Activated CD4-positive, alpha-beta T cell treated with anti-CD3 and anti-CD28 coated beads for 36 hours (primary cell): ENCODE results near the gene ARVCF. TPM values are rescaled to one million over a fixed set of nuclear protein-coding genes. Genes with fewer than 3 reads are reported as not detected.

Experiments used
- ATAC-seq: fragments of 200-7000 bp; cut with Tn5 transposase; one replicate; pipeline ENCODE4 v1.10.0; 2021; ENCODE audit warnings: mild to moderate bottlenecking, moderate library complexity
- CTCF ChIA-PET: fragments of 350-600 bp; sonication (Branson Sonifier 250); formaldehyde crosslinking; loops from one replicate; lab custom pipeline; 2021; ENCODE audit warnings: antibody characterized with exemption; lab: Charles Lee
- POLR2A ChIA-PET: fragments of 350-600 bp; sonication (Branson Sonifier 250); formaldehyde crosslinking; loops from one replicate; lab custom pipeline; 2021; ENCODE audit warnings: antibody characterized with exemption, inconsistent platforms; lab: Charles Lee
- DNase-seq: peaks from one replicate; pipeline ENCODE4 v3.0.0-alpha.2; 2020
- H3K27ac Mint-ChIP-seq: one replicate; pipeline ENCODE4 v1.8.0; 2021; ENCODE audit warnings: mixed read lengths
- H3K27me3 Mint-ChIP-seq: one replicate; pipeline ENCODE4 v1.8.0; 2021; ENCODE audit warnings: mixed read lengths
- H3K36me3 Mint-ChIP-seq: one replicate; pipeline ENCODE4 v1.8.0; 2021; ENCODE audit warnings: low read depth, mixed read lengths
- H3K4me1 Mint-ChIP-seq: one replicate; pipeline ENCODE4 v1.8.0; 2021; ENCODE audit warnings: mixed read lengths
- H3K4me3 Mint-ChIP-seq: one replicate; pipeline ENCODE4 v1.8.0; 2021; ENCODE audit warnings: mild to moderate bottlenecking, moderate library complexity, mixed read lengths
- H3K9me3 Mint-ChIP-seq: one replicate; pipeline ENCODE4 v1.8.0; 2021; ENCODE audit warnings: low read depth, mixed read lengths
- intact Hi-C, 2 experiments: fragments of 100-400 bp; cut with DNase I in 1 of 2; cut with micrococcal nuclease in 1 of 2; formaldehyde crosslinking; loops; one replicate each; pipeline versions ENCODE4 v1.14.2 to v1.15.1; 2022 to 2024; cut with DNase I, micrococcal nuclease
- total RNA-seq, 2 experiments: library from RNA; stranded (reverse); gene quantifications; one replicate each; pipeline ENCODE4 v1.2.3, GENCODE V29; 2021

Gene ARVCF
- total RNA-seq, 2 experiments from 2014 or later, result 1.3 to 2.1 TPM

DNA sequence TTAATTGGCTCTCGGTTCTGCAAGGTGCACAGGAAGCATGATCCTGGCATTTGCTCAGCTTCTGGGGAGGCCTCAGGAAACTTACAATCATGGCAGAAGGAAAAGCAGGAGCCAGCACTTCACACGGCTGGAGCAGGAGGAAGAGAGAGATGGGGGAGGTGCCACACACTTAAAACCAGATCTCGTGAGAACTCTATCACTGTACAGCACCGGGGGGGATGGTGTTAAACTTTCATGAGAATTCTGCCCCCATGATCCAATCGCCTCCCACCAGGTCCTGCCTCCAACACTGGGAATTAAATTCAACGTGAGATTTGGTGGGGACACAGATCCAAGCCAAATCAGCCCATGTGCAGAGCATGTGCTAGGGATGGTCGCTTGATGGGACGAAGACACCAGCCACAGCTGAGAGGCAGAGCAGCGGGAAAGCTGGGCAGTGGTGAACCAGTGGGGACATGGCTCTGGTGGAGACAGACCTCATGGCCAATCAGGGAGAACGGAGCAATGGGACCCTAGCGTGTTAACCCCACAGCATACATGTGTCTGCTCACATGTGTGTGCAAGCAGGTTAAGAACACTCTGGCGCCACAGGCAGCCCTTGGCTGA, 10.5 kb upstream of the ARVCF start:
- Mint-ChIP-seq H3K27ac (no peak overlapping the region), H3K36me3 (no peaks in the 10 kb centered on the region), H3K4me3 (no peak overlapping the region), H3K27me3 (no peaks in the 10 kb centered on the region), H3K4me1 (peaks cover 26% of the 10 kb centered on the region), H3K9me3 (no peaks in the 10 kb centered on the region)
- ATAC-seq (no peak), DNase-seq (no peak)
- POLR2A ChIA-PET, result no interaction called here
- intact Hi-C loops, result no loop called here
- CTCF ChIA-PET, result interaction anchor here (0.5 to 2.0 kb wide), 5 partner anchors 12 to 429 kb away, joined by 3 to 7 read pairs (median 3); no protein-coding TSS in a partner anchor

DNA sequence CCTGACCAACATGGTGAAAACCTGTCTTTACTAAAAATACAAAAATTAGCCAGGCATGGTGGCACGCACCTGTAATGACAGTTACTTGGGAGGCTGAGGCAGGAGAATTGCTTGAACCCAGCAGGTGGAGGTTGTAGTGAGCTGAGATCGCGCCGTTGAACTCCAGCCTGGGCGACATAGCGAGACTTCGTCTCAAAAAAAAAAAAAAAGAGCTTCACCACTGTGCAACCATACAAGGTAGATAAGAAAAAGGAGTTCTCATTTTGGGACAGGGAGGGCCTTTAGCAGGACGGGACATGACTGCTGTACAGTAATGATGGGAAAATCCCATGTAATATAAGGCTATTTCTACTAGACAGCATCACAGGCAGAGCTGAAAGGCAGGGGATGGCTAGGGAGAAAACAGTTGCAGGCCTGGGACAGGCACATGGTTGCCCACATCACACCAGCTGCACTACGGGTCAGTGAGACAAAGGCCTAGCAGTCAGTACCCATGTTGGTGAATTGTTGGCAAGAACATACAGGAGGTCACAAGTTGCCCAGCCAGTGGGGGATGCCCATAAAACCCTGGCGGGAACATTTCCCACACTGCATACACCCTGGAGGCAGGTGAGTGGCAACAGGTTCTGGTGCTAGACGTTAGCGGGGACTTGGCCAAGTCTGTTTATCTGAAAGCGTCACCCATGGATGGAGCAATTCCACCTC, 9.7 kb upstream of the ARVCF start:
- H3K27ac Mint-ChIP-seq, result no peak overlapping the region
- CTCF ChIA-PET, result interaction anchor here (0.5 to 2.0 kb wide), 2 partner anchors 11 to 428 kb away, joined by 3 to 7 read pairs; no protein-coding TSS in a partner anchor

DNA sequence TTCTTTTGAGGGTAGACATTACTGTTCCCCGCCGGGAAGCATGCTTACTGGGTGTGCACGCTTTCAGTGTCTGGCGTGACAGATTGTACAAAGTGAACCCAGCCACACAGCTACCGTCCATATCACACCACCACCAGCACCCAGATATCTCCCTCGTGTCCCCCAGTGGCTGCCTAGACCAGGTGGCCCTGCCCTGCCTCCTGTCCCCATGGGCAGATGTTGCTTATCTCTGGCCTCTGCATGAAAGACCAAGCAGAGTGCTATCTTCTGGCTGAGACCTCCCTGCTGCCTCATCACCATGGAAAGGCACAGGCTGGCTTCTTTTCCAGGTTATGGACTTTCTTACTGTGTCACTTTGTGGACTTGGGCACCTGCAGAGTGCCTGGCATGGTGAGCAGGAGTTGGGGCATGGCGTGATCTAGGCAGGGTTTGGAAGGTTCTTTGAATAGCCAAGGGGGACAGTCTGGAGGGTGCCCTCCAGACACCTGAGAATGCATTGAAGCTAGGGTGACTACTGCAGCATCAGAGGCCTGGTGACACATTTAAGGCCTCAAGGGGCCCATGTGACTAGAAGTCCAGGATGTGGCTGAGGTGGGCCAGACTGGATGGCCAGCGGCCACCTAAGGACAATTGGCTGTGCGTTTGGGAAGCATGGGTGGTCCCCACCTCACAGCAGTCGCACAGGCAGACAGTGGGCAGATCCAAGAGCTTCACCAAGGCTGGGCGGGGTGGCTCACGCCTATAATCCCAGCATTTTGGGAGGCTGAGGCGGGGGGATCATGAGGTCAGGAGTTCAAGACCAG, 9.0 kb upstream of the ARVCF start:
- intact Hi-C loops, result no loop called here
- Mint-ChIP-seq H3K9me3 (no peaks in the 10 kb centered on the region), H3K36me3 (no peaks in the 10 kb centered on the region), H3K4me1 (peaks cover 24% of the 10 kb centered on the region), H3K4me3 (no peak overlapping the region), H3K27ac (no peak overlapping the region), H3K27me3 (no peaks in the 10 kb centered on the region)
- POLR2A ChIA-PET, result no interaction called here
- ATAC-seq, result no peak
- no peak for DNase-seq
- CTCF ChIA-PET, result interaction anchor here (2.0 kb wide), 1 partner anchor 10 kb away, joined by 7 read pairs; no protein-coding TSS in a partner anchor

More for the DNA sequence above, 9.7 kb upstream of the ARVCF start:
- no peak overlapping the region for H3K4me3 Mint-ChIP-seq
- no peaks in the 10 kb centered on the region for H3K27me3 Mint-ChIP-seq
- intact Hi-C loops, result no loop called here
- no peaks in the 10 kb centered on the region for H3K36me3 Mint-ChIP-seq
- ATAC-seq, result no peak
- H3K9me3 Mint-ChIP-seq, result no peaks in the 10 kb centered on the region
- H3K4me1 Mint-ChIP-seq, result peaks cover 24% of the 10 kb centered on the region
- POLR2A ChIA-PET, result no interaction called here
- no peak for DNase-seq

DNA sequence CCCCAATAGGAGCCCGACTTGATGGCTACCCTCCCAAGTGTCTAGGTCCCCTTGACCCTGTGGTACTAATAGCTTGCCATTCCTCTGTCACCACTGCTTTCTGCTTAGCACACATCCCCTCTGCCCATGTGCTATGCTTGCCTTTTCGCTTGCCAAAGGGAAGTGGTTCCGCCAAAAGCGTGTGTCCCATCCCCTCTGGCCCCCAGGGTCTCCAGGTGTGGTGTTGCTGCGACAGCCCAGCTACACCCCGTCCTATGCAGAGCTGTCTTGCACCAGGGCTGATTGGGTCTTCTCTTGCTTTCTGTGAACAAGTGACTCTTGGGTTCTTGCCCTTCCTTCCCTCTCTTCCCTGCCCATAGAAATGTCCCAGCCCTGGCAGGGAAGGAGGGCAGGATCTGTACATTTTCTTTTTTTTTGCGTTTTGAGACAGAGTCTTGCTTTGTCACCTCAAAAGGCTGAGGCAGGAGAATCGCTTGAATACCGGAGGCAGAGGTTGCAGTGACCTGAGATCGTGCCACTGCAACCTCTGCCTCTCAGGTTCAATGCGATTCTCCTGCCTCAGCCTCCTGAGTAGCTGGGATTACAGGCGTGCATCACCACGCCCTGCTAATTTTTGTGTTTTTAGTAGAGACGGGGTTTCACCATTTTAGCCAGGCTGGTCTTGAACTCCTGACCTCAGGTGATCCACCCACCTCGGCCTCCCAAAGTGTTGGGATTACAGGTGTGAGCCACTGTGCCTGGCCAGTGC, 8.2 kb upstream of the ARVCF start:
- peaks cover 30% of the 10 kb centered on the region for H3K4me1 Mint-ChIP-seq
- intact Hi-C loops, result loop anchor here in 1 of 2 experiments (5.0 kb wide), 2 partner anchors 733 to 977 kb away; partner anchors contain the start of genes CLTCL1 and THAP7

DNA sequence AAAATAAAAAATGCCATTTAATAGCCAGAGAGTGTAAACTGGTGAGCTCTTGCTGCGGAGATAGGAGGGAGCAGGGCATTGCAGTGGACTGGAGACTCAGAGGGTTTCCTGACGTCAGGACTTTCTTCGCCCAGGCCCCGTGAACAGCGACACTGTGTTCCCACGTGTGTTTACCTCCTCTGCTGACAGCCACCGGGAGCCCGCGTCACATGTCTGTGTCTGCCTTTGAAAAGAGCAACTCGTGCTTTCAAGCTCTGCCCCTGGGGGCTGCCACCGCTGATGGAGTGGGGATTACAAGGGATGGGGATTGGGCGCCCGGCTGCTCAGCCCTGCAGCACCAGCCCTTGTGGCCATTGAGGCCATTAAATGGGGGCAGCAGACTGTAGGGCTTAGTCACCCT, 7.6 kb upstream of the ARVCF start:
- peaks cover 30% of the 10 kb centered on the region for H3K4me1 Mint-ChIP-seq
- H3K9me3 Mint-ChIP-seq, result no peaks in the 10 kb centered on the region
- no peak for DNase-seq
- CTCF ChIA-PET, result no interaction called here
- H3K27ac Mint-ChIP-seq, result no peak overlapping the region
- H3K36me3 Mint-ChIP-seq, result no peaks in the 10 kb centered on the region
- no peaks in the 10 kb centered on the region for H3K27me3 Mint-ChIP-seq
- no peak overlapping the region for H3K4me3 Mint-ChIP-seq
- POLR2A ChIA-PET, result no interaction called here
- ATAC-seq, result no peak
- intact Hi-C loops, result loop anchor here in 1 of 2 experiments (5.0 kb wide), 2 partner anchors 732 to 978 kb away; partner anchors contain the start of genes CLTCL1 and THAP7

More for the DNA sequence above, 8.2 kb upstream of the ARVCF start:
- Mint-ChIP-seq H3K27ac (no peak overlapping the region), H3K36me3 (no peaks in the 10 kb centered on the region), H3K27me3 (no peaks in the 10 kb centered on the region), H3K9me3 (no peaks in the 10 kb centered on the region), H3K4me3 (no peak overlapping the region)
- no peak for DNase-seq
- ATAC-seq, result no peak
- ChIA-PET POLR2A (no interaction called here), CTCF (interaction anchor here (2.0 kb wide), 1 partner anchor 10 kb away, joined by 7 read pairs; no protein-coding TSS in a partner anchor)

DNA sequence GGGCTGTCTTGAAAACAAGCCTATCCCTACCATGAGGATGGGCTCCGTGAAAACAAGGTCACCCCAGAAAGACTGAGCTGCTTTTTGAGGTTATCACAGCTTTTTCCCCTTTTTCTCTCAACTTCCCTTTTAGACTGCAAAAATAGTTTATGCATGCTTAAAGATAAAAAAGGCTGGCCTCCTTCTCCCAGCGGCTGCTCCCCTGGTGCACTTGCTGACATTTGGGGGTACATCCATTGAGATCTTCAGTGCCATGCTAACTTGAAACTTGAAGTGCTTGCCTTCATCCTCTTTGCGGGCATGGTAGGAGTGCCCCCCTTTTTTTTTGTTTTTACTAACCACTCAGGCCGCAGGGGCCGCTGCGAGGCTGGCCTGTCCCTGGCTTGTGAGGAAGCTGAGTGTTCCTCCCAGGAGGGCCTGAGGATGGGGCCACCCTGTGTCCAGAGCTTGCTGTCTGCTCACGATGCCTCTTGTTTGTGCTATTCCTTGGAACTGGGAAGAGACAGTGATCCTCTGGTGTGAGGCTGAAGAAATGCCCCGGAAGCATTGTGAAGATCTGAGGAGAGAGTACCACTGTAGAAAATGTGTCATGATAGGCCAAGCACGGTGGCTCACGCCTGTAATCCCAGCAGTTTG, 6.5 kb upstream of the ARVCF start:
- Mint-ChIP-seq H3K4me3 (peak overlapping the region; percentile 94), H3K27ac (peak overlapping the region; percentile 47), H3K9me3 (no peaks in the 10 kb centered on the region), H3K27me3 (no peaks in the 10 kb centered on the region), H3K4me1 (peaks cover 30% of the 10 kb centered on the region), H3K36me3 (no peaks in the 10 kb centered on the region)
- no peak for ATAC-seq
- intact Hi-C loops, result loop anchor here in 1 of 2 experiments (5.0 kb wide), 2 partner anchors 731 to 979 kb away; partner anchors contain the start of genes CLTCL1 and THAP7
- ChIA-PET POLR2A (no interaction called here), CTCF (no interaction called here)
- DNase-seq, result no peak

DNA sequence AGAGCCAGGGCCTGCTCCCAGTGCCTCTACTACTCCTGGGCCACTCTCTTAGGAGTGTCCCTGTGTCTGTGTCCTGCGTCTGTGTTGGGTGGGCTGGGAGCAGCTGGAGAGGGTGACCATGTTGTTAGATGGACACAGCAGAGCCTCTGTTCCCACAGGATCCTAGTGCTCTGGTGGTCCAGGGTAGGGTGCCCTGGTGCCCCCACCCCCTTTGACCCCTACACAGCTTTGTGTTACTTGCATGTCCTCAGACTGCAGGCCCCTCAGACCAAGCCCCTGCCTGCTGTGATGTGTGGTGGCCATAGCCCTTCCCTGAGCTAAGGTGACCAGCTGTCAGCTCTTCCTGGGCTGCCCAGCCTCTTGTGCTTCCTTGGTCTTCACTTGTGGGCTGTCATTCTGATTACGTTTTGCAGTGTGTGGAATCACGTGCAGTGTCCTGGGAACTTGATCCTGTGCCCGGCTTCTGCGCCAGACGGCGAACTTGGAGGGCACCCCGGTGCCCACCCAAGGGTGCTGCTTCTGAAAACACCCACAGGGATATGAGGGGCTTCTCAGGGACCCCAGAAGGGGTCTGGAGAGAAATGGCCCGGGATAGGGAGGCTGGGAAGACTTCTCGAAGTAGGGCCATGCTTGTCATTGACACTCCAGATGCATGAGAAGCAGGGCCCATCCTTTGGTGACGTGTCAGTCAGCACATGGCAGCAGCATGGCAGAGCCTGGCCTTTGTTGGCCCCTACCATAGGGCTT, 5.8 kb upstream of the ARVCF start:
- Mint-ChIP-seq H3K4me1 (peaks cover 32% of the 10 kb centered on the region), H3K9me3 (no peaks in the 10 kb centered on the region), H3K27ac (peak overlapping the region; percentile 89), H3K27me3 (no peaks in the 10 kb centered on the region), H3K36me3 (no peaks in the 10 kb centered on the region), H3K4me3 (peak overlapping the region; percentile 94)
- ChIA-PET POLR2A (interaction anchor here (0.5 to 0.6 kb wide), 2 partner anchors 17 to 23 kb away, joined by 3 to 5 read pairs; no protein-coding TSS in a partner anchor), CTCF (interaction anchor here (0.6 kb wide), 1 partner anchor 542 kb away, joined by 3 read pairs; no protein-coding TSS in a partner anchor)
- intact Hi-C loops, result loop anchor here in 1 of 2 experiments (5.0 kb wide), 2 partner anchors 730 to 980 kb away; partner anchors contain the start of genes CLTCL1 and THAP7
- no peak for ATAC-seq
- DNase-seq, result no peak

DNA sequence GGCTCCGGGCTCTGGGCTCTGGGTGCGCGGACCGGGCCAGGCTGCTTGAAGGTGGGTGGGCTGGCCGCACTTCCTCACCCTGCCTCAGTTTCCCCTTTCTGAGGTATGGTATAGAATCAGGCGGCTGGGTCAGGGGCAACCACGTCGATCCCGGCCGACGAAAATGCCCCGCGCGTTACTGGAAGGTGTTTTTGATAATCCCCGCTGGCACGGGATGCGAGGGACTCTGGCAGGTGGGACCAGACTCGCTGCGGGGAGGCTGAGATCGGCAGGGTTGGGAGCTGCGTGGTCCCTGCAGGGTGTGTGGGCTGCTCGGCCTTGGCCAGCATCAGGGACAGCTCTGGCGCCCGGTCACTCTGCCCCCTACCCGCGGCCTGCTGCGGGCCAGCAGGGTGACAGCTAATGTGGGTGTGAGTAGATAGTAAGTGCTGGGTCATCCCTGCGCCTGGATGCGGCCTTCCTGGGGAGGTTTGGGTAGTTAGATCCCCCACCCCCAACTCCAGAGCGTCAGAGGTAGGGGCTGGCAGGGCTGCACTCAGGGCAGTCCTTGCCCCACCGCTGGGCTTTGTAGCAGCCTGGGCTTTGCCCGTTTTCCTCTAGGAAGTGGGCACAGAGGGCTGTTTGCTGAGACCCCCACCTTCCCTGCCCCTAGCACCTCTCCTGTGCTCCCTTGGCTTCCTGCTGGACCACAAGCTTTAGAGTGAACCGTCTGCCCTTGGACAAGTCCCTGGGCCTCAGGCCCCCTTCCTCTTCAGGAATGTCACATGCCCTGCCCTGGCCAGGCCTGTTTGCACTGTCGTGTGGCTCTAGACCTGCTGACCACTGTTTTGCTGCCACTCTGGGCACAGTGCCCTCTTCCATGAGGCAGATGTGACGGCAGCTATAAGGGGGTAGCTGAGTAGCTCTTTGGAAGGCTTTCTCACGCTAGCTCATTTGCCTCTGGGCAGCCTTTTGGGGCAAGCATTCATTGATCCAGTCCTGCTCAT, 4.9 kb upstream of the ARVCF start:
- ChIA-PET POLR2A (interaction anchor here (0.5 to 2.0 kb wide), 4 partner anchors 17 to 96 kb away, joined by 3 to 5 read pairs (median 4); partner anchors contain the start of gene TRMT2A), CTCF (interaction anchor here (0.6 to 0.7 kb wide), 3 partner anchors 43 to 1672 kb away, joined by 3 read pairs; no protein-coding TSS in a partner anchor)
- Mint-ChIP-seq H3K36me3 (no peaks in the 10 kb centered on the region), H3K4me1 (peaks cover 35% of the 10 kb centered on the region), H3K27me3 (no peaks in the 10 kb centered on the region), H3K27ac (peak overlapping the region; percentile 89), H3K9me3 (no peaks in the 10 kb centered on the region), H3K4me3 (peak overlapping the region; percentile 94)
- no peak for ATAC-seq
- peak; percentile 43 for DNase-seq
- intact Hi-C loops, result loop anchor here (1.0 to 5.0 kb wide), 13 partner anchors 34 to 981 kb away; partner anchors contain the start of genes TRMT2A (in 2 of the 2), CDC45 (in 1 of the 2), CLTCL1 (in 1 of the 2) and COMT (in 1 of the 2)
